ENCODE data around the gene MAP3K5.
"Not testable (repeated sequence)": the region's sequence is repeated elsewhere in the genome, so short reads cannot be mapped to it uniquely, and the experiment has no call there.

Gene MAP3K5

GRCh38 chr6:136791296-136792094, 782 bp downstream of the MAP3K5 start:
- no peak for DNase-seq (ENCODE audit: low read depth, low spot score)

- DNase-seq (ENCODE audit: low read depth, low spot score): no peak
Observed at GRCh38 chr6:136790411-136791295, 1.6 kb downstream of the MAP3K5 start.

- DNase-seq (ENCODE audit: low read depth, low spot score): not testable (repeated sequence)
Observed at GRCh38 chr6:136789440-136789839, 2.8 kb downstream of the MAP3K5 start.

GRCh38 chr6:136788069-136788902, 4.0 kb downstream of the MAP3K5 start:
- DNase-seq (ENCODE audit: low read depth, low spot score): no peak

- DNase-seq (ENCODE audit: low read depth, low spot score): no peak
Observed at GRCh38 chr6:136787726-136788068, 4.6 kb downstream of the MAP3K5 start.

- no peak for DNase-seq (ENCODE audit: low read depth, low spot score)
Observed at GRCh38 chr6:136786658-136787057, 5.6 kb downstream of the MAP3K5 start.

- DNase-seq (ENCODE audit: low read depth, low spot score): no peak
Observed at GRCh38 chr6:136784910-136785746, 7.1 kb downstream of the MAP3K5 start.

GRCh38 chr6:136784271-136784664, 8.0 kb downstream of the MAP3K5 start:
- no peak for DNase-seq (ENCODE audit: low read depth, low spot score)

- no peak for DNase-seq (ENCODE audit: low read depth, low spot score)
Observed at GRCh38 chr6:136783495-136784270, 8.6 kb downstream of the MAP3K5 start.

- DNase-seq (ENCODE audit: low read depth, low spot score): no peak
Observed at GRCh38 chr6:136783021-136783420, 9.3 kb downstream of the MAP3K5 start.

- no peak for DNase-seq (ENCODE audit: low read depth, low spot score)
Observed at GRCh38 chr6:136782021-136782770, 10.1 kb downstream of the MAP3K5 start.

GRCh38 chr6:136780972-136781371, 11.3 kb downstream of the MAP3K5 start:
- DNase-seq (ENCODE audit: low read depth, low spot score): no peak

- no peak for DNase-seq (ENCODE audit: low read depth, low spot score)
Observed at GRCh38 chr6:136779682-136780081, 12.6 kb downstream of the MAP3K5 start.

- DNase-seq (ENCODE audit: low read depth, low spot score): no peak
Observed at GRCh38 chr6:136777651-136778050, 14.6 kb downstream of the MAP3K5 start.

GRCh38 chr6:136775548-136775947, 16.7 kb downstream of the MAP3K5 start:
- DNase-seq (ENCODE audit: low read depth, low spot score): no peak

GRCh38 chr6:136775081-136775480, 17.2 kb downstream of the MAP3K5 start:
- DNase-seq (ENCODE audit: low read depth, low spot score): no peak

- no peak for DNase-seq (ENCODE audit: low read depth, low spot score)
Observed at GRCh38 chr6:136774228-136775041, 17.8 kb downstream of the MAP3K5 start.

- no peak for DNase-seq (ENCODE audit: low read depth, low spot score)
Observed at GRCh38 chr6:136773473-136773796, 18.8 kb downstream of the MAP3K5 start.
